SK-N-SH (cell line): ENCODE measurements around the gene CLPTM1L.

Experiments
- CTCF ChIP-seq: fragments of 200-600 bp; sonication (generic); IDR thresholded peaks from 2 replicates; pipeline ENCODE4 v1.6.1; 2017; ENCODE audit warnings: antibody characterized with exemption, mild to moderate bottlenecking, moderate library complexity
- EP300 ChIP-seq, 2 experiments: IDR thresholded peaks; 2 replicates each; pipeline versions ENCODE4 v1.4.0 to v1.6.1; 2012; ENCODE audit warnings: borderline replicate concordance in 1 of 2, low read depth in 1 of 2, low read length in 1 of 2
- GABPA ChIP-seq: IDR thresholded peaks from 2 replicates; pipeline ENCODE4 v1.4.0; 2012; ENCODE audit warnings: low read depth, mild to moderate bottlenecking
- MAX ChIP-seq: IDR thresholded peaks from 2 replicates; pipeline ENCODE4 v1.4.0; 2012; ENCODE audit warnings: low read depth
- POLR2AphosphoS5 ChIP-seq: IDR thresholded peaks from 2 replicates; pipeline ENCODE4 v1.6.1; 2012; ENCODE audit warnings: low read depth, low read length
- REST ChIP-seq: IDR thresholded peaks from 2 replicates; pipeline ENCODE4 v1.6.1; 2012; ENCODE audit warnings: mild to moderate bottlenecking, low read depth, low read length, moderate library complexity
- TAF1 ChIP-seq: IDR thresholded peaks from 2 replicates; pipeline ENCODE4 v1.6.1; 2012; ENCODE audit warnings: low read depth, mild to moderate bottlenecking, low read length, moderate library complexity, borderline replicate concordance
- TEAD4 ChIP-seq: IDR thresholded peaks from 2 replicates; pipeline ENCODE4 v1.4.0; 2012; ENCODE audit warnings: mild to moderate bottlenecking, borderline replicate concordance; ENCODE audit not compliant: insufficient read depth
- YY1 ChIP-seq: IDR thresholded peaks from 2 replicates; pipeline ENCODE4 v1.4.0; 2012; ENCODE audit warnings: low read depth, mild to moderate bottlenecking

- TF ChIP-seq CTCF, result no peak
- no peak for TF ChIP-seq GABPA
- TF ChIP-seq POLR2AphosphoS5, result no peak
- TF ChIP-seq YY1, result no peak
- TF ChIP-seq MAX, result no peak
- TF ChIP-seq EP300 (IDR thresholded peaks at IDR 0.05; ENCODE audit: borderline replicate concordance in 1 of 2, low read depth in 1 of 2, low read length in 1 of 2), result no peak
- no peak for TF ChIP-seq REST
- no peak for TF ChIP-seq TAF1
- TF ChIP-seq TEAD4, result no peak
Observed at GRCh38 chr5:1300581-1301083, 44.3 kb downstream of the CLPTM1L start.
